MCF 10A (cell line): ENCODE measurements around the gene ARHGEF16. TPM values are rescaled to one million over a fixed set of nuclear protein-coding genes. Genes with fewer than 3 reads are reported as not detected.

Experiments used
- BruUV-seq: library from RNA; stranded (reverse); fragments of 400-500 nt; replicated peaks from 2 replicates; lab custom pipeline; 2021; lab: Mats Ljungman, UMichigan
- CTCF ChIA-PET: fragments of 300-600 bp; sonication (Branson Sonifier 250); formaldehyde crosslinking; extraction: SDS; loops from one replicate; lab custom pipeline; 2021; ENCODE audit warnings: antibody characterized with exemption, inconsistent platforms; lab: Yijun Ruan, JAX
- POLR2A ChIA-PET: fragments of 300-600, 350-650 bp; sonication (Branson Sonifier 250); formaldehyde crosslinking; extraction: SDS; loops from one replicate; lab custom pipeline; 2020; ENCODE audit warnings: antibody characterized with exemption, inconsistent platforms; lab: Yijun Ruan, JAX
- DNase-seq: peaks from one replicate; pipeline ENCODE4 v3.0.0-alpha.2; 2018; ENCODE audit not compliant: unreplicated experiment
- H3K27ac Mint-ChIP-seq: one replicate; pipeline ENCODE4 v1.8.0; 2022; ENCODE audit warnings: mild to moderate bottlenecking, low read depth, mixed read lengths; ENCODE audit not compliant: unreplicated experiment
- H3K27me3 Mint-ChIP-seq: one replicate; pipeline ENCODE4 v1.8.0; 2022; ENCODE audit warnings: mixed read lengths; ENCODE audit not compliant: insufficient read depth, unreplicated experiment
- H3K36me3 Mint-ChIP-seq: one replicate; pipeline ENCODE4 v1.8.0; 2022; ENCODE audit warnings: mild to moderate bottlenecking, moderate library complexity, mixed read lengths; ENCODE audit not compliant: insufficient read depth, unreplicated experiment
- H3K4me1 Mint-ChIP-seq: one replicate; pipeline ENCODE4 v1.8.0; 2022; ENCODE audit warnings: mixed read lengths; ENCODE audit not compliant: insufficient read depth, unreplicated experiment
- H3K4me3 Mint-ChIP-seq: one replicate; pipeline ENCODE4 v1.8.0; 2022; ENCODE audit warnings: mild to moderate bottlenecking, moderate library complexity, mixed read lengths; ENCODE audit not compliant: unreplicated experiment
- H3K9me3 Mint-ChIP-seq: one replicate; pipeline ENCODE4 v1.8.0; 2022; ENCODE audit warnings: mixed read lengths; ENCODE audit not compliant: unreplicated experiment
- CTCF ChIP-seq: fragments of 200-600 bp; IDR thresholded peaks from one replicate; pipeline ENCODE4 v1.8.0; 2022; ENCODE audit warnings: antibody characterized with exemption, mild to moderate bottlenecking; ENCODE audit not compliant: unreplicated experiment
- intact Hi-C: fragments of 100-400 bp; cut with micrococcal nuclease; formaldehyde crosslinking; loops from 2 replicates; pipeline ENCODE4 v1.14.1; 2022
- total RNA-seq: library from RNA; stranded (reverse); gene quantifications from 2 replicates; pipeline ENCODE4 v1.2.3, GENCODE V29; 2022

ARHGEF16 gene
- total RNA-seq, 1 experiment from 2014 or later, result 8.6 TPM

DNA sequence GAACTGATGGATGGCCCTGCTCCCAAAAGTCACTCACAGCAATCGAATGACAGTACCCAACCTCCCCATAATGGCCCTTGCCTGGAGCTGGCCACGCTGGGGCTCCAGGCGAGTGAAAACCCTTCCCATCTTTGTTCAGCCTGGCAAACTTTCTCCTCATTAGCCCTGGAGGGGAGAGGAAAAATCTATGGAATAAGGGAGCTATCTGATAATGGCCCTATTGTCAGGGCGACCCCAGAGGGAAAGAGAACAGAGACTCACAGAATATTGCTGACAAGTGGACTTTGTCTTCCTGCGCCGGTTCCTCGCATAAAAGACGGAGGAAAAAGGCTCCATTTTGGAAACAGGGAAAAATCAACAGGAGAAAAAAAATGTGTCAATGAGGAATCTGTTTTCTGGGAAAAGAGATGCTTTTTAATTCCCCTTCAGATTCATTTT lies 13.0 kb upstream of the ARHGEF16 start:
- no peak for TF ChIP-seq CTCF
- no TSS peak for BruUV-seq
- ChIA-PET CTCF (interaction anchor here (0.7 to 3.3 kb wide), 4 partner anchors 11 to 27 kb away, joined by 3 to 27 read pairs (median 8); no protein-coding TSS in a partner anchor), POLR2A (interaction anchor here (0.9 kb wide), 1 partner anchor 183 kb away, joined by 3 read pairs; no protein-coding TSS in a partner anchor)
- Mint-ChIP-seq H3K36me3 (no peaks in the 10 kb centered on the region), H3K27me3 (peaks cover 40% of the 10 kb centered on the region), H3K4me1 (no peaks in the 10 kb centered on the region), H3K27ac (no peak overlapping the region), H3K4me3 (no peak overlapping the region), H3K9me3 (no peaks in the 10 kb centered on the region)
- DNase-seq, result no peak
- intact Hi-C loops, result no loop called here

DNA sequence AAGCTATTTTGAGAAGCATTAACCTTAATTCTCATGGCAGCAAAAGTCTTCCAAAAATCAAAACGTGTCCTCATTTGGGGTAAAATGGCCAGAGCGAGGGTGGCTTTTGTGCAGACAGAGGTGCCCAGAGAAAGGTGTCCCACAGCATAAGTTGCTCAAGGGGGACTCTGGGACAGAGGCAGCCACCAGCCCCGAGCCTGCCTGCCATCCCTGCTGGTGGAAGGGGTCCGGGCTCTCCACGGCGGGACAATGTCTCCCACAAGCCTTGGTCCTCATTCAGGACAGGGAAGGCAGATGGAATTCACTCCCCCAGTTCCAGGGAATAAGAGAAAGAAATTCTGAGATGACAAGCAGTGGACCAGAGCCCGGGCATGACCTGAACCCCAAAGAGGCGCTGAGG lies 12.6 kb upstream of the ARHGEF16 start:
- no peaks in the 10 kb centered on the region for H3K4me1 Mint-ChIP-seq
- CTCF ChIA-PET, result interaction anchor here (0.6 to 3.3 kb wide), 4 partner anchors 11 to 1189 kb away, joined by 3 to 27 read pairs (median 7); no protein-coding TSS in a partner anchor
- POLR2A ChIA-PET, result interaction anchor here (0.9 kb wide), 1 partner anchor 182 kb away, joined by 3 read pairs; no protein-coding TSS in a partner anchor
- peaks cover 37% of the 10 kb centered on the region for H3K27me3 Mint-ChIP-seq
- intact Hi-C loops, result no loop called here
- H3K4me3 Mint-ChIP-seq, result no peak overlapping the region
- BruUV-seq, result no TSS peak
- no peak overlapping the region for H3K27ac Mint-ChIP-seq
- no peaks in the 10 kb centered on the region for H3K36me3 Mint-ChIP-seq
- no peak for TF ChIP-seq CTCF
- H3K9me3 Mint-ChIP-seq, result no peaks in the 10 kb centered on the region
- no peak for DNase-seq

DNA sequence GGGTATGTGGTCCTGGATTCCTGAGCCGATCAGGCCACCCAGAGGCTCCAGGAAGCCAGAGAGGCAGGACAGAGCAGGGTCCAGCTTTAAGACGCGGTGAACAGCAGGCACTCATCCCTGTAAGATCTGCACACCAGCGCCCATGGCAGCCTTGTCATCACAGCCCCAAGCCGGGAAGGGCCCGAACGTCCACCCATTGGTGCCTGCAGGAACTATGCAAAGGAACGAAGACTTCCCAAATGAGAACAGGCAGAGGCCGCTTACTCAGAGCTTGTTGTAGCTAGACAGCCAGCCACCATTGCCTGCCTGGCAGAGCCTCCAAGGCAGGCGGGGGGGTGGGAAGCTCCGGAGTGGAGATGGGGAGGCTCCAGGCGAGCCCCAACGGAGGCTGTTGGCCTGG lies 12.1 kb upstream of the ARHGEF16 start:
- ChIA-PET CTCF (interaction anchor here (0.6 to 3.3 kb wide), 4 partner anchors 10 to 1189 kb away, joined by 3 to 27 read pairs (median 7); no protein-coding TSS in a partner anchor), POLR2A (interaction anchor here (0.9 kb wide), 1 partner anchor 182 kb away, joined by 3 read pairs; no protein-coding TSS in a partner anchor)
- H3K27me3 Mint-ChIP-seq, result peaks cover 37% of the 10 kb centered on the region
- no peaks in the 10 kb centered on the region for H3K9me3 Mint-ChIP-seq
- DNase-seq, result no peak
- H3K4me1 Mint-ChIP-seq, result no peaks in the 10 kb centered on the region
- no TSS peak for BruUV-seq
- intact Hi-C loops, result no loop called here
- no peaks in the 10 kb centered on the region for H3K36me3 Mint-ChIP-seq
- H3K4me3 Mint-ChIP-seq, result no peak overlapping the region
- no peak overlapping the region for H3K27ac Mint-ChIP-seq
- TF ChIP-seq CTCF, result no peak

GRCh38 chr1:3442901-3443300 lies 11.6 kb upstream of the ARHGEF16 start:
- BruUV-seq, result no TSS peak
- TF ChIP-seq CTCF, result no peak
- CTCF ChIA-PET, result interaction anchor here (3.3 kb wide), 1 partner anchor 10 kb away, joined by 27 read pairs; no protein-coding TSS in a partner anchor
- Mint-ChIP-seq H3K4me1 (no peaks in the 10 kb centered on the region), H3K27me3 (peaks cover 37% of the 10 kb centered on the region), H3K27ac (no peak overlapping the region), H3K4me3 (no peak overlapping the region), H3K36me3 (no peaks in the 10 kb centered on the region), H3K9me3 (peaks cover 5% of the 10 kb centered on the region)
- POLR2A ChIA-PET, result no interaction called here
- no peak for DNase-seq
- intact Hi-C loops, result no loop called here
